Thyroid gland (tissue), 4 donors: ENCODE measurements around the gene GAPT.

Source experiments
- POLR2A ChIP-seq, 2 donors: fragments of 450-650 bp; IDR thresholded peaks; one replicate each; pipeline ENCODE4 v1.6.1; 2017; ENCODE audit warnings: antibody characterized with exemption in 2 of 2, mild to moderate bottlenecking in 2 of 2, moderate library complexity in 1 of 2
- TF ChIP-seq, protein P1 (sequence below), 6 experiments: fragments of 200-600 bp in 3 of 6; fragments of 450-650 bp in 3 of 6; sonication (generic) in 3 of 6; IDR thresholded peaks; one replicate each; pipeline ENCODE4 v1.5.1; 2016 to 2019; ENCODE audit warnings: antibody characterized with exemption in 6 of 6, mild to moderate bottlenecking in 2 of 6, inconsistent platforms in 1 of 6, moderate library complexity in 1 of 6

DNA sequence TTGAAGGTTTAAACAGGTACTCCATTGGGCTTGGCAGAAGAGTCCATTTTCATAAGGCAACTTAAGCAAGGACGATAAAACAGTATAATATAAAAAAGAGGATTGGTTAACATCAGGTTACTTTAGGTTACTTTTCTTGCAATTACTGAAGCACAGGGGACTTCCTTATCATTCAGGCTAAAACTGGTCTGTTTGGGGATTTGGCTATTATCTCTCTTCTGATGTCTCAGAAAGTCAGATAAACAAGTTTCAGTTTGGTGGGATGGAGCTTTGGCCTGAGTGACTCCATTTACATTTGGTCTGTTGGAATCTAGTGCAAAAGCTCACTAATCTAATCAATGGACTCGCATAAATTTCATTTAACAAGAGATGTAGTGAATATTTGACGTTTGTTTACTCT, 8.0 kb downstream of the GAPT start:
- TF ChIP-seq, protein P1, sequence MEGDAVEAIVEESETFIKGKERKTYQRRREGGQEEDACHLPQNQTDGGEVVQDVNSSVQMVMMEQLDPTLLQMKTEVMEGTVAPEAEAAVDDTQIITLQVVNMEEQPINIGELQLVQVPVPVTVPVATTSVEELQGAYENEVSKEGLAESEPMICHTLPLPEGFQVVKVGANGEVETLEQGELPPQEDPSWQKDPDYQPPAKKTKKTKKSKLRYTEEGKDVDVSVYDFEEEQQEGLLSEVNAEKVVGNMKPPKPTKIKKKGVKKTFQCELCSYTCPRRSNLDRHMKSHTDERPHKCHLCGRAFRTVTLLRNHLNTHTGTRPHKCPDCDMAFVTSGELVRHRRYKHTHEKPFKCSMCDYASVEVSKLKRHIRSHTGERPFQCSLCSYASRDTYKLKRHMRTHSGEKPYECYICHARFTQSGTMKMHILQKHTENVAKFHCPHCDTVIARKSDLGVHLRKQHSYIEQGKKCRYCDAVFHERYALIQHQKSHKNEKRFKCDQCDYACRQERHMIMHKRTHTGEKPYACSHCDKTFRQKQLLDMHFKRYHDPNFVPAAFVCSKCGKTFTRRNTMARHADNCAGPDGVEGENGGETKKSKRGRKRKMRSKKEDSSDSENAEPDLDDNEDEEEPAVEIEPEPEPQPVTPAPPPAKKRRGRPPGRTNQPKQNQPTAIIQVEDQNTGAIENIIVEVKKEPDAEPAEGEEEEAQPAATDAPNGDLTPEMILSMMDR (IDR thresholded peaks at IDR 0.05), result no peak
- no peak for TF ChIP-seq POLR2A (IDR thresholded peaks at IDR 0.05)
